ENCODE results near the gene MYG1. TPM values are rescaled to one million over a fixed set of nuclear protein-coding genes. Genes with fewer than 3 reads are reported as not detected.

The MYG1 gene
- total and polyA plus RNA-seq, 2 donors (not counting 3 experiments of a cell fraction or from before 2014, with no cell fraction given): 65.5 to 65.8 TPM

- Histone ChIP-seq H3K9me1 (replicated peaks; ENCODE audit: control insufficient read depth, extremely low read depth, insufficient read depth, low read length) (no peaks in the 10 kb centered on the region), H4K20me1 (replicated peaks; ENCODE audit: control insufficient read depth, extremely low read depth, insufficient read depth, low read length) (no peaks in the 10 kb centered on the region), H3K9ac (replicated peaks; ENCODE audit: extremely low read depth, insufficient read depth, low read length) (no peak overlapping the region), H3K27me3 (ENCODE audit: control insufficient read depth in 2 of 2, insufficient read depth in 2 of 2, low read length in 2 of 2) (no peaks in the 10 kb centered on the region), H3K79me2 (ENCODE audit: control insufficient read depth, insufficient read depth, low read length) (peaks cover 16% of the 10 kb centered on the region), H3K36me3 (ENCODE audit: control insufficient read depth in 2 of 2, extremely low read depth in 1 of 2, insufficient read depth in 2 of 2, low read length in 2 of 2) (peaks cover 2 to 6% of the 10 kb centered on the region in 2 experiments), H3K4me1 (ENCODE audit: control insufficient read depth, extremely low read depth, insufficient read depth, low read length) (peaks cover 14% of the 10 kb centered on the region), H3K9me3 (replicated peaks; ENCODE audit: control insufficient read depth, insufficient read depth, low read length) (no peaks in the 10 kb centered on the region), H3K27ac (ENCODE audit: insufficient read depth, low read depth, low read length) (no peak overlapping the region), H3K4me2 (ENCODE audit: insufficient read depth, low read length) (peak overlapping the region; percentile 76), H2AFZ (ENCODE audit: low read depth, low read length) (no peak overlapping the region), H3K4me3 (replicated peaks in 1 of 3; ENCODE audit: insufficient read depth in 1 of 3, low read depth in 1 of 3, low read length in 3 of 3) (no peak overlapping the region)
- ChIA-PET POLR2A (interaction anchor here (0.5 kb wide), 1 partner anchor 187 kb away, joined by 6 read pairs; no protein-coding TSS in a partner anchor), CTCF (interaction anchor here (1.9 to 3.9 kb wide), 2 partner anchors 15 to 39 kb away, joined by 4 to 54 read pairs; partner anchors contain the start of gene ESPL1)
- no TSS peak for BruUV-seq (replicated peaks)
- DNase-seq (ENCODE audit: low read depth, low spot score): no peak
- dilution Hi-C loops (cut with MboI; ENCODE audit: extremely low pct_ligation_motif_present, low sequenced_read_pairs) (no loop called here), intact Hi-C loops (cut with micrococcal nuclease) (loop anchor here (2.0 kb wide), 1 partner anchor 16 kb away; the partner anchor contains the start of gene ESPL1)
- no peak for FAIRE-seq
- TF ChIP-seq, protein P1, sequence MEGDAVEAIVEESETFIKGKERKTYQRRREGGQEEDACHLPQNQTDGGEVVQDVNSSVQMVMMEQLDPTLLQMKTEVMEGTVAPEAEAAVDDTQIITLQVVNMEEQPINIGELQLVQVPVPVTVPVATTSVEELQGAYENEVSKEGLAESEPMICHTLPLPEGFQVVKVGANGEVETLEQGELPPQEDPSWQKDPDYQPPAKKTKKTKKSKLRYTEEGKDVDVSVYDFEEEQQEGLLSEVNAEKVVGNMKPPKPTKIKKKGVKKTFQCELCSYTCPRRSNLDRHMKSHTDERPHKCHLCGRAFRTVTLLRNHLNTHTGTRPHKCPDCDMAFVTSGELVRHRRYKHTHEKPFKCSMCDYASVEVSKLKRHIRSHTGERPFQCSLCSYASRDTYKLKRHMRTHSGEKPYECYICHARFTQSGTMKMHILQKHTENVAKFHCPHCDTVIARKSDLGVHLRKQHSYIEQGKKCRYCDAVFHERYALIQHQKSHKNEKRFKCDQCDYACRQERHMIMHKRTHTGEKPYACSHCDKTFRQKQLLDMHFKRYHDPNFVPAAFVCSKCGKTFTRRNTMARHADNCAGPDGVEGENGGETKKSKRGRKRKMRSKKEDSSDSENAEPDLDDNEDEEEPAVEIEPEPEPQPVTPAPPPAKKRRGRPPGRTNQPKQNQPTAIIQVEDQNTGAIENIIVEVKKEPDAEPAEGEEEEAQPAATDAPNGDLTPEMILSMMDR (IDR thresholded peaks at IDR 0.05; ENCODE audit: extremely low read depth in 1 of 2, insufficient read depth in 1 of 2, low read depth in 1 of 2, low read length in 2 of 2): no peak
- TF ChIP-seq POLR2A (IDR thresholded peaks at IDR 0.05; ENCODE audit: low read depth, low read length) (no peak), JUN (IDR thresholded peaks at IDR 0.05; ENCODE audit: borderline replicate concordance, insufficient read depth, insufficient read length, low read depth) (no peak), GATA2 (IDR thresholded peaks at IDR 0.05; ENCODE audit: insufficient read depth, insufficient read length, low read depth, low read length) (no peak), POLR2AphosphoS5 (IDR thresholded peaks at IDR 0.05; ENCODE audit: insufficient read depth, low read depth, low read length) (no peak), FOS (IDR thresholded peaks at IDR 0.05; ENCODE audit: borderline replicate concordance, insufficient read depth, low read length) (no peak), EZH2 (IDR thresholded peaks at IDR 0.05; ENCODE audit: borderline replicate concordance, low read depth, low read length, severe bottlenecking) (no peak), MYC (IDR thresholded peaks at IDR 0.05; ENCODE audit: low read depth, low read length) (no peak)
- TF ChIP-seq, protein P2, sequence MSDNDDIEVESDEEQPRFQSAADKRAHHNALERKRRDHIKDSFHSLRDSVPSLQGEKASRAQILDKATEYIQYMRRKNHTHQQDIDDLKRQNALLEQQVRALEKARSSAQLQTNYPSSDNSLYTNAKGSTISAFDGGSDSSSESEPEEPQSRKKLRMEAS (IDR thresholded peaks at IDR 0.05; ENCODE audit: insufficient read depth, insufficient read length): no peak
Measured at GRCh38 chr12:53253298-53253697, 46.2 kb upstream of the MYG1 start.

Measured in endothelial cell of umbilical vein (primary cell).